Measurements from ENCODE around the gene KCNMB2. TPM values are rescaled to one million over a fixed set of nuclear protein-coding genes. Genes with fewer than 3 reads are reported as not detected.

Gene KCNMB2
- total RNA-seq, 2 donors from 2014 or later: not detected

- Mint-ChIP-seq H3K36me3 (ENCODE audit: low read depth) (no peaks in the 10 kb centered on the region), H3K27ac (no peak overlapping the region), H3K4me3 (no peak overlapping the region), H3K9me3 (no peaks in the 10 kb centered on the region), H3K4me1 (peaks cover 5% of the 10 kb centered on the region), H3K27me3 (no peaks in the 10 kb centered on the region)
- no peak for ATAC-seq (replicated peaks)
Measured at GRCh38 chr3:178671791-178672190, 135.6 kb downstream of the KCNMB2 start.

GRCh38 chr3:178672275-178672674, 136.0 kb downstream of the KCNMB2 start:
- peaks cover 5% of the 10 kb centered on the region for H3K4me1 Mint-ChIP-seq
- no peak for ATAC-seq (replicated peaks)

GRCh38 chr3:178673529-178673928, 137.3 kb downstream of the KCNMB2 start:
- Mint-ChIP-seq H3K27me3 (peaks cover 5% of the 10 kb centered on the region), H3K27ac (no peak overlapping the region), H3K9me3 (no peaks in the 10 kb centered on the region), H3K36me3 (ENCODE audit: low read depth) (no peaks in the 10 kb centered on the region), H3K4me1 (peaks cover 5% of the 10 kb centered on the region), H3K4me3 (no peak overlapping the region)
- ATAC-seq (replicated peaks): no peak

More at GRCh38 chr3:178672275-178672674, 136.0 kb downstream of the KCNMB2 start:
- H3K27ac Mint-ChIP-seq: no peak overlapping the region
- H3K27me3 Mint-ChIP-seq: no peaks in the 10 kb centered on the region
- no peaks in the 10 kb centered on the region for H3K36me3 Mint-ChIP-seq (ENCODE audit: low read depth)
- no peaks in the 10 kb centered on the region for H3K9me3 Mint-ChIP-seq
- no peak overlapping the region for H3K4me3 Mint-ChIP-seq

GRCh38 chr3:178676077-178676476, 139.8 kb downstream of the KCNMB2 start:
- H3K27me3 Mint-ChIP-seq: peaks cover 8% of the 10 kb centered on the region
- H3K4me1 Mint-ChIP-seq: no peaks in the 10 kb centered on the region
- no peak for ATAC-seq (replicated peaks)
- no peaks in the 10 kb centered on the region for H3K9me3 Mint-ChIP-seq
- H3K36me3 Mint-ChIP-seq (ENCODE audit: low read depth): no peaks in the 10 kb centered on the region
- no peak overlapping the region for H3K27ac Mint-ChIP-seq
- H3K4me3 Mint-ChIP-seq: no peak overlapping the region

GRCh38 chr3:178676942-178677790, 140.9 kb downstream of the KCNMB2 start:
- peaks cover 8% of the 10 kb centered on the region for H3K27me3 Mint-ChIP-seq
- no peaks in the 10 kb centered on the region for H3K9me3 Mint-ChIP-seq
- no peak overlapping the region for H3K27ac Mint-ChIP-seq
- no peaks in the 10 kb centered on the region for H3K36me3 Mint-ChIP-seq (ENCODE audit: low read depth)
- no peak overlapping the region for H3K4me3 Mint-ChIP-seq
- ATAC-seq (replicated peaks): no peak
- H3K4me1 Mint-ChIP-seq: no peaks in the 10 kb centered on the region

GRCh38 chr3:178677961-178678360, 141.7 kb downstream of the KCNMB2 start:
- H3K4me1 Mint-ChIP-seq: no peaks in the 10 kb centered on the region
- no peak for ATAC-seq (replicated peaks)
- no peaks in the 10 kb centered on the region for H3K36me3 Mint-ChIP-seq (ENCODE audit: low read depth)
- no peak overlapping the region for H3K4me3 Mint-ChIP-seq
- H3K27me3 Mint-ChIP-seq: peaks cover 8% of the 10 kb centered on the region
- H3K9me3 Mint-ChIP-seq: no peaks in the 10 kb centered on the region
- H3K27ac Mint-ChIP-seq: no peak overlapping the region

GRCh38 chr3:178680037-178680436, 143.8 kb downstream of the KCNMB2 start:
- ATAC-seq (replicated peaks): no peak
- peaks cover 8% of the 10 kb centered on the region for H3K27me3 Mint-ChIP-seq

GRCh38 chr3:178680489-178680888, 144.3 kb downstream of the KCNMB2 start:
- Mint-ChIP-seq H3K4me3 (no peak overlapping the region), H3K27ac (no peak overlapping the region), H3K36me3 (ENCODE audit: low read depth) (no peaks in the 10 kb centered on the region), H3K9me3 (no peaks in the 10 kb centered on the region), H3K4me1 (no peaks in the 10 kb centered on the region), H3K27me3 (peaks cover 8% of the 10 kb centered on the region)
- no peak for ATAC-seq (replicated peaks)

More at GRCh38 chr3:178680037-178680436, 143.8 kb downstream of the KCNMB2 start:
- Mint-ChIP-seq H3K36me3 (ENCODE audit: low read depth) (no peaks in the 10 kb centered on the region), H3K4me1 (no peaks in the 10 kb centered on the region), H3K27ac (no peak overlapping the region), H3K4me3 (no peak overlapping the region), H3K9me3 (no peaks in the 10 kb centered on the region)

- no peak for ATAC-seq (replicated peaks)
- Mint-ChIP-seq H3K27me3 (peaks cover under 1% of the 10 kb centered on the region), H3K4me1 (no peaks in the 10 kb centered on the region), H3K36me3 (ENCODE audit: low read depth) (no peaks in the 10 kb centered on the region), H3K4me3 (no peak overlapping the region), H3K9me3 (no peaks in the 10 kb centered on the region), H3K27ac (no peak overlapping the region)
Measured at GRCh38 chr3:178684881-178685590, 148.8 kb downstream of the KCNMB2 start.

GRCh38 chr3:178685591-178685906, 149.3 kb downstream of the KCNMB2 start:
- Mint-ChIP-seq H3K4me3 (no peak overlapping the region), H3K27me3 (no peaks in the 10 kb centered on the region), H3K9me3 (no peaks in the 10 kb centered on the region), H3K4me1 (no peaks in the 10 kb centered on the region), H3K27ac (no peak overlapping the region), H3K36me3 (ENCODE audit: low read depth) (no peaks in the 10 kb centered on the region)
- no peak for ATAC-seq (replicated peaks)

GRCh38 chr3:178686826-178687225, 150.6 kb downstream of the KCNMB2 start:
- Mint-ChIP-seq H3K4me3 (no peak overlapping the region), H3K36me3 (ENCODE audit: low read depth) (no peaks in the 10 kb centered on the region), H3K4me1 (no peaks in the 10 kb centered on the region), H3K27ac (no peak overlapping the region), H3K27me3 (no peaks in the 10 kb centered on the region), H3K9me3 (no peaks in the 10 kb centered on the region)
- no peak for ATAC-seq (replicated peaks)

GRCh38 chr3:178690571-178690970, 154.3 kb downstream of the KCNMB2 start:
- H3K4me3 Mint-ChIP-seq: no peak overlapping the region
- no peaks in the 10 kb centered on the region for H3K36me3 Mint-ChIP-seq (ENCODE audit: low read depth)
- no peak overlapping the region for H3K27ac Mint-ChIP-seq
- peaks cover 8% of the 10 kb centered on the region for H3K9me3 Mint-ChIP-seq
- H3K27me3 Mint-ChIP-seq: peaks cover 4% of the 10 kb centered on the region
- H3K4me1 Mint-ChIP-seq: no peaks in the 10 kb centered on the region
- ATAC-seq (replicated peaks): no peak

- Mint-ChIP-seq H3K27me3 (peaks cover 7% of the 10 kb centered on the region), H3K36me3 (ENCODE audit: low read depth) (no peaks in the 10 kb centered on the region), H3K4me3 (no peak overlapping the region), H3K9me3 (peaks cover 16% of the 10 kb centered on the region), H3K27ac (no peak overlapping the region), H3K4me1 (no peaks in the 10 kb centered on the region)
- ATAC-seq (replicated peaks): no peak
Measured at GRCh38 chr3:178699364-178699763, 163.1 kb downstream of the KCNMB2 start.

GRCh38 chr3:178699810-178700209, 163.6 kb downstream of the KCNMB2 start:
- H3K4me3 Mint-ChIP-seq: no peak overlapping the region
- H3K36me3 Mint-ChIP-seq (ENCODE audit: low read depth): no peaks in the 10 kb centered on the region
- no peaks in the 10 kb centered on the region for H3K4me1 Mint-ChIP-seq
- peaks cover 9% of the 10 kb centered on the region for H3K27me3 Mint-ChIP-seq
- no peak overlapping the region for H3K27ac Mint-ChIP-seq
- ATAC-seq (replicated peaks): no peak
- H3K9me3 Mint-ChIP-seq: peaks cover 16% of the 10 kb centered on the region

All from activated T-helper 17 cell treated with anti-CD3 and anti-CD28 coated beads, Interleukin-2, amount 50 U/mL, for 72 hours (primary cell).